ENCODE measurements around the gene RNF227.
"Not testable (repeated sequence)": the region's sequence is repeated elsewhere in the genome, so short reads cannot be mapped to it uniquely, and the experiment has no call there.

The RNF227 gene

GRCh38 chr17:7915611-7916384, at the start of gene RNF227:
RNF227 (minus strand) TSS chr17:7916289; CDS start chr17:7916195, 94 bp downstream.
- DNase-seq (ENCODE audit: extremely low read depth, low read depth): peak; percentile 88
- TF ChIP-seq, protein P1, sequence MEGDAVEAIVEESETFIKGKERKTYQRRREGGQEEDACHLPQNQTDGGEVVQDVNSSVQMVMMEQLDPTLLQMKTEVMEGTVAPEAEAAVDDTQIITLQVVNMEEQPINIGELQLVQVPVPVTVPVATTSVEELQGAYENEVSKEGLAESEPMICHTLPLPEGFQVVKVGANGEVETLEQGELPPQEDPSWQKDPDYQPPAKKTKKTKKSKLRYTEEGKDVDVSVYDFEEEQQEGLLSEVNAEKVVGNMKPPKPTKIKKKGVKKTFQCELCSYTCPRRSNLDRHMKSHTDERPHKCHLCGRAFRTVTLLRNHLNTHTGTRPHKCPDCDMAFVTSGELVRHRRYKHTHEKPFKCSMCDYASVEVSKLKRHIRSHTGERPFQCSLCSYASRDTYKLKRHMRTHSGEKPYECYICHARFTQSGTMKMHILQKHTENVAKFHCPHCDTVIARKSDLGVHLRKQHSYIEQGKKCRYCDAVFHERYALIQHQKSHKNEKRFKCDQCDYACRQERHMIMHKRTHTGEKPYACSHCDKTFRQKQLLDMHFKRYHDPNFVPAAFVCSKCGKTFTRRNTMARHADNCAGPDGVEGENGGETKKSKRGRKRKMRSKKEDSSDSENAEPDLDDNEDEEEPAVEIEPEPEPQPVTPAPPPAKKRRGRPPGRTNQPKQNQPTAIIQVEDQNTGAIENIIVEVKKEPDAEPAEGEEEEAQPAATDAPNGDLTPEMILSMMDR (IDR thresholded peaks at IDR 0.05; ENCODE audit: low read depth, low read length): no peak

- TF ChIP-seq, protein P1 (IDR thresholded peaks at IDR 0.05; ENCODE audit: low read depth, low read length): no peak
- DNase-seq (ENCODE audit: extremely low read depth, low read depth): no peak
Measured at GRCh38 chr17:7961421-7961820, 45.3 kb upstream of the RNF227 start.

DNA sequence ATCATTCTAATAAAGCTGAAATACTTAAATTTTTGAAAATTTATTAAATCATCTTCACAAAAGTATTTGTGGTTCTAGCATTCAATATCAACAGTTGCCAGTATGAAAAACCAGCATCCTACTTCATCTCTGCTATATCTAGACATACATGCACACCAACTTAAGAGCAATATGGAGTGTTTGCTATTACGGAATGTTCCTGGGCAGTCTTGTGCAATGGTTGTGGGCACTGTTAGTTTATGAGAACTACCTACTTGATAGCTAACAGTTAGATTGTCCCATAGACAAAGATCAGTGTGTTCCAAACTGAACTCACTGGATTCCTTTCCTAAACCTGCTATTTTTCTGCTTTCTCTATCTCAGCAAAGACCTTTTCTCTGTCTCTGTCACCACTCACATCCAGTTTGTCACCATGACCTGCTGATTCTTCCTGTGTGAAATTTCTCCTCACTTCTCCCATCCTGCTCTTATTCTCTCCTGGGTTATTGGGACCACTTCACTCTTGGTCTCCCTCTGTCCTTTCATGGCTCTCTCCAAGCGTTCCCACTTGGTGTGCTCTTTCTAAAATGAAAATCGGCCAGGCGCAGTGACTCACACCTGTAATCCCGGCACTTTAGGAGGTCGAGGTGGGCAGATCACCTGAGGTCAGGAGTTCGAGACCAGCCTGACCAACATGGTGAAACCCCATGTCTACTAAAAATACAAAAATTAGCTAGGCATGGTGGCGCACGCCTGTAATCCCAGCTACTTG, 43.6 kb upstream of the RNF227 start:
- DNase-seq (ENCODE audit: extremely low read depth, low read depth): no peak
- TF ChIP-seq, protein P1 (IDR thresholded peaks at IDR 0.05; ENCODE audit: low read depth, low read length): no peak

DNA sequence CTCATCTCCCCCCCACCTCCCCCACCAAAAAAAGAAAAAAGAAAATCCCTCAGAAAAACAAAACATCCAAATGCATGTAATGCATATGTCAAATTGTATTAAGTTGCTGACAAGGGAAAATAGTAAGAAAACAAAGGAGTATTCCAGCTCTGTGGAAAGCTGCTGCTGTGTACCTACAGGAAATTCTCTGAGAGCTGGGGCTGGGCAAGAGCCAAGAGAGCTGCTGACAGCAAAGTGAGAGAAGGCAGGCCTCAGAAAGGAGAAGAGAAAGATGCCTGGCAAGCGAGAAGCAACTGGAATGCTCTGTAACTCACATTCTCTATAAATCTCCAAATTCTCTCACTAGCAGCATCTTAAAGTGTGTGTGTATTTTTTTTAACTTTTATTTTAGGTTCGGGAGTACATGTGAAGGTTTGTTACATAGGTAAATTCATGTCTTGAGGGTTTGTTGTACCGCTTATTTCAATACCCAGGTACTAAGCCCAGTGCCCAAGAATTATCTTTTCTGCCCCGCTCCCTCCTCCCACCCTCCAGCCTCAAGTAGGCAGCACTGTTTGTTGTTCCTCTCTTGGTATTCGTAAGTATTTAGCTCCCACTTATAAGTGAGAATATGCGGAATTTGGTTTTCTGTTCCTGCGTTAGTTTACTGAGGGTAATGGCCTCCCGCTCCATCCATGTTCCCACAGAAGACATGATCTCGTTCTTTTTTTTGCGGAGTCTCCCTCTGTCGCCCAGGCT, 40.3 kb upstream of the RNF227 start:
- DNase-seq (ENCODE audit: extremely low read depth, low read depth): no peak
- TF ChIP-seq, protein P1 (IDR thresholded peaks at IDR 0.05; ENCODE audit: low read depth, low read length): no peak

- DNase-seq (ENCODE audit: extremely low read depth, low read depth): no peak
- TF ChIP-seq, protein P1 (IDR thresholded peaks at IDR 0.05; ENCODE audit: low read depth, low read length): no peak
Measured at GRCh38 chr17:7955414-7956227, 39.5 kb upstream of the RNF227 start.

DNA sequence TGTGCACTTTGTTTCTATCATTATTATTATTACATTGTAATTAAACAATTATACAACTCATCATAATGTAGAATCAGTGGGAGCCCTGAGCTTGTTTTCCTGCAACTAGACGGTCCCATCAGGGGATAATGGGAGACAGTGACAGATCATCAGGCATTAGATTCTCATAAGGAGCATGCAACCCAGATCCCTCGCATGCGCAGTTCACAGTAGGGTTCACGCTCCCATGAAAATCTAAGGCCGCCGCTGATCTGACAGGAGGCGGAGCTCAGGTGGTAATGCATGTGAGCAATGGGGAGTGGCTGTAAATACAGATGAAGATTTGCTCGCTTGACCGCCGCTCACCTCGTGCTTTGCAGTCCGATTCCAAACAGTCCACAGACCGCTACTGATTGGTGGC, 37.2 kb upstream of the RNF227 start:
- DNase-seq (ENCODE audit: extremely low read depth, low read depth): not testable (repeated sequence)

- DNase-seq (ENCODE audit: extremely low read depth, low read depth): no peak
- TF ChIP-seq, protein P1 (IDR thresholded peaks at IDR 0.05; ENCODE audit: low read depth, low read length): no peak
Measured at GRCh38 chr17:7951143-7951792, 35.2 kb upstream of the RNF227 start.

Measured in AG09319 (cell line).